ENCODE data around the gene SLC24A3.

SLC24A3 gene

DNA sequence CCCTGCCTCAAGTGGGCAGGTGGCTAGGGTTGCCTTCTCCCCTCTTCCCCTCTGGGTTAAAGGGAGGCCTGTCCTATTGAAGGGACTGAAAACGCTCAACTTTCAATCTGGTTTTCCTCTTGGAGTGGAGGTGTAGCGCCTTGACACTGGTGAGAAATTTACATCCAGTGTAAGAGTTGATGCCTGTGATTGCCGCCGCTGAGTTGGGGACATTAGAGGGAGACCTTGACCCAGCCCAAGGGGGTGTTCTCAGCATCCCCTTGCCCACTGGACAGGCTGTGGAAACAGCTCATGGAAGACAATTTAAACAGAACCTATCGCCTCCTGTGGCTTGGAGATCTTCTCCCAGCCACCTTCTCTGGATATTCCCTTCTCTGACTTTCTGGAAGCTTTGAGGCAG is 61.6 kb downstream of the SLC24A3 start:
- DNase-seq = no peak

DNA sequence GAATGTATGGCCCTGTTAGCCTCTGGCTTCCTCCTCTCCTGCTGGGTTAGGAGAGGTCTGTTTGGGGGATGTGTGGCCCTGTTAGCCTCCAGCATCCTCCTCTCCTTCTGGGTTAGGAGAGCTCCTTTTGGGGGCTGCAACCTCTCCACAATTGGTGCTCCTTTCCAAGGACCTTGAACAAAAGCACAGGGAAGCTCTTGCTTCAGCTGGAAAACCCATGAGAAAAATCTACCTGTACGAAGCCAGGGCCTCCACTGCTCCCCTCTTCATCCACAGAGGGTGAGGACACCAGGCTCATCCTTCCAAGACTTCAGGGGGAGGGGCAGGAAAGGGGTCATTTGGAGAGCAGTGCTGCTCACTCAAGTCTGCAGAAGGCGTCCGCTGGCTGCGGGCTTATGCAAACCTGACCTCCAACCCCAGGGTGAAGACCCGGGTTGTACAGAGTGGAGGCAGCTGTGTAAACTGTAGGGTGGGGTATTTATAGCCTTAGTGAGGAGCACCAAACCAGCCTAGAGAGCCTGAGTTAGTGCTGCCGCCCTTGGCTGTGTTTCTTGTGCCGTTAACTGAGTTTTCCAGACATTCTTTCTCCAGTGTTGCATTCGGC is 62.1 kb downstream of the SLC24A3 start:
- no peak for DNase-seq

DNA sequence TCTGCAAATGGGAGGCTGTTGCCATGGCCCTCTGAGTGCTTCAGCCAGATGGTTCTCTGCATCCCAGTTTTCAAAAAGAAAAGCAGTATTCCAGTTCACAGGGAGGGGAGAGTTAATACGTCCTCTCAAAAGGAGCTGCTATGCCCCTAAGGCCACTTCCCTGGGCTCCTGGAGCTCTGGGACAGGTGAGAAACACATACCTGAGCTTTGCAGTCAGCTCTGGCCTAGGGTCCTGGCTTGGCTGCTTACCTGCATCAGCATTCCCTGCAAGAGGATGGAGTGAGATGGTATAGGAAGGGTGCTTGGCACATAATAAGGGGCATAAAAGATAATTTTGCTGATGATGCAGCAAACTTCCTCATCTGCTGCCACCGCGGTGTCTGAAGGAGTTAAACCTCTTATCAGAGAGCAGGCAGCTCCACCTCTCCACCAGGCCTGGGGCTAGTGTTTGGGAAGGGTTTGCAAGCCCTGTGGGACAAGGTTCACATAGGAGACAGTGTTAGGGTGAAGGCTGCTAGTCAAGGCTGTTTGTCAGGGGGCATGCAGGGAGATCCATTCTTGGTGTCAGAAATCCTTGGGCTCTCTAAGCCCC is 62.7 kb downstream of the SLC24A3 start:
- DNase-seq = no peak

DNA sequence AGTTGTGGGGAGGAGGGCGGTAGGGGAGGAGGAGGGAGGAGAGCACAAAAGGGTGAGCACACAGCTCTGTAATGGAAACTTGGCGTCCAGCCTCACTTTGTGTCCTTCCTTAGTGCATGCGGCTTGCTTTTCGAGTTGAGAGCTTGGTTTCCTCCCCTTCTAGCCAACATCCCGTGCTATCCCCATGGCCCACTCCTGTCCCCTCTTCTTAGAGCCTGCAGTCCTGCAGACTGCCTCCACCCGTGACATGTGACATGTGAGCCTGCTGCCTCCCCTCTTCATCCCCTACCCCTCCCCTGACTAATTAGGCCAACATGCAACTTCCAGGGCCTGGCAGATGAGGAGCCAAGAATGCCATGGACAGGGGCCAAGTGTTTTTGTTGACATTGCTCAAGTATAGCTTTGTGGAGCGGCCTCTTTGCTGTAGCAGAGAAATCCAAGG is 63.2 kb downstream of the SLC24A3 start:
- no peak for DNase-seq

DNA sequence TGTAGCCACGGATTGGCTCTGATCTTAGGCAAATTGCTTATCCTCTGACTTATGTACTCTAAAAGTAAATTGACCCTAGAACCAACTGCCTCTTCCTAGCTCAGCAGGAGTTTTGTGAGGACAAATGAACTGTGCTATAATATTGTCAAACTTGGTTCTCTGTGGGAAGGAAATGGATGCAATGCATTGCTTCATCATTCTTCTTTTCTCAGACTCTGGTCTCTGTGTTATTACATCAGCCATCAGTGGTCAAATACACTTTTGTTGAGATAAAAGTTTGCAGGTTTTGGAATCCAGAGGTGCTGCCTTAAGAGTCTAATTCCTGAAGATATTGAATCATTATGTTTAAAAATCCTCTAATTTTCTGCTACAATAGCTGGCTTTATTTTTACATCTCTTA is 64.9 kb downstream of the SLC24A3 start:
- no peak for DNase-seq

DNA sequence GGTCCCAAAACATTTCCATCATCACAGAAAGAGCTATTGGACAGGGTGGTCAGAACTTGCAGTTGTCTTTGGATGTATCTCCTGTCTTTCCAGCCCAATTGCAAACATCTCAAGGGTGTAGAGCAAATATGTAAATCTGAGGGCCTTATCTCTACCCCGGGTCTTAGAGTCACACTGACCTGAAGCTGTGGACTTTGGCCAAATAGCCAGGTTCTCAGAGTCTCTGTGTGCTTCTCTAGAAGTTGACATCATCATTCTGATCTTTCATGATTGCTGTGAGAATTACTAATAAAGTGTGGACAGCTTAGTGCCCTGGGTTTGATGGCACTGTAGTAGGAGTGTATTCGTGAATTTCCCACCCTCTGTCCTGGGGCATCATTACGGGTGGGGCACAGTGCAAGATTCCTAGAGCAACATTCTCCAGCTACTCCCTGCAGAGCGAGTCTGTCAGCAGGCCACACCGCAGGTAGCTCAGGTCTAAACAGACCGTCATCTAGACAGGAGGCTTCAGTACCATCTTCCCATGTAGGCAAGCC is 71.1 kb downstream of the SLC24A3 start:
- no peak for DNase-seq

DNA sequence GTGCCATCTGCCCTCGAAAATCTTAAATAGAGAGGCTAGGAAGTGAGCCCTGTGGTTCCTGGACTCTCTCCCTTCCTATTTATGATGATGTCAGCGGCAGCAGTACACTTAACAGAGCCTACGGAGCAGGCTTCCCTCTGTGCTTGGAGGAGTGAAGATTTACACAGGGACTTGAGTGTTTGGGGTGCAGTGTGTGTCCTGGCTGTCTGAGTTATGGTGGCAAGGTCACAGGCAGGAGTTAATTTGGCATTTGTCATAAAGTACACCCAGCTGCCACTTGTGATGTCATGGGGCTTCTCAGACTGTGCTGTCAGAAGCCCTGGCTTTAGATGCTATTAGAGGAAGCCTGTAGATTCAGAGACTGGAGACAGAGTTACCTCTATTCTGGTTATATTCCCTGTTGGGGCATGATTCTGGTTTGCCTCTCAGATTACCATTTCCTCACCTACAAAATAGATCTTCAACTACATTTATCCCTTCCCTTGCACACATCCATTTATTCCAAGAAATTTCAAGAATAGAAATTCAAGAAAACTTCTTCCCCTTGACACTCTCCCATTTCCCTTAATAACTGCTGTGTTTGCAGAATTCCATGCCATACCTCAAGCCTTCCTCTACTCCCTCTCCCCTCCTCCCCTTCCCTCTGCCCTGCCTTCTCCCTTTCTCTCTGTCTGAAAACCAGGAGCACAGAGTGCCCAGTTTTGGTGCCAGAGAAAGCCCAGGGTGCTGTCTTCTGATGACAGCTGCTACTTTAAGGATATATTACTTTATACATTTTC is 72.1 kb downstream of the SLC24A3 start:
- DNase-seq = no peak

DNA sequence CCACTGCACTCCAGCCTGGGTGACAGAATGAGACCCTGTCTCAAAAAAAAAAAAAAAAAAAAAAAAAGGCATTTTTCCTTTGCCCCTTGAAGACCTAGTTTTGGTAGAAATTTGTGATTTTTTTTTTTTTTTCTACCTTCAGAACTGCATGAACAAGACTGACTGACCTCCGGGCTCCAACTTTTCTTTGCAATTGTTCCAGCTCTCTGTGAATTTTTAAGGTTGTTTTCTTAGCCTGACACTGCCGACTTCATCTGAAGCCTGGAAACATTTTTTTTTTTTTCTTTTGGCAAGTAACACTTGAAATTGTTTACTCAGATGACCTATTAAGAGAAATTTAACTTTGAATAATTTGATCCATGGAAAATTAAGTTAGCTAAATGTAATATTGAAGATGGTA is 73.0 kb downstream of the SLC24A3 start:
- DNase-seq = no peak

DNA sequence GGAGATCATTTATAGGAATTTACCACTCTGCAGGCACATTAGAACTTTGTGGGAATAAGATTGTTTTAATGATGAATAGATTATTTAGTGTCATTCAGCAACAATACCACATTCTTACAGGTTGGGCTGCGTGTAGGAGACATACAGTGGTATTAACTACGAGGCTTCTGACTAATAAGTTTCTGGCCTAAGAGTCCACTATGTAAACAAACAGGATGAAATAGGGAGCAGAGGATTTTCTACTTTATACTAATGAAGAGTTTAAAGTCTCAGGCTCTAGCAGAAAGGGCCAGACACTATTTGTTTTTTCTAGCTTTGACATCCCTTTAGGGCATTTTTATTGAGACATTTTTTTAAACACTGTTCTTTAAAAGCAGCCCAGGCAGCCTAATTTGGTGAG is 75.6 kb downstream of the SLC24A3 start:
- DNase-seq = no peak

DNA sequence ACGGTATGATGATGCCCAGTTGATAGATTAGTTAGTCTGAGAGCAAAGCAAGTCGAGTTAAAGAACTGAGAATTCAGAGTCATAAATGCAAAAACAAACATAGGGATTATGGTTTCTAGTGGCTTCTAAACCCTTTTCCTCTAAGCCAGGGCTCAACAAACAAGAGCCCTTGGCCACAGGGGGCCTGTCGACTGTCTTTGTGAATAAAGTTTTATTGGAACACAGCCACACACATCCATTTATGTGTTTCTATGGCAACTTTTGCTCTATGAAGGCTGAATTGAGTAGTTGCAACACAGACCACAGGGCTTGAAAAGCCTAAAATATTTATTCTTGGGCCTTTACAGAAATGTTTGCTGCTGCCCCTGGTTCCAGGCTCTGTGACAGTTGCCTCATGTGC is 76.2 kb downstream of the SLC24A3 start:
- DNase-seq = no peak

DNA sequence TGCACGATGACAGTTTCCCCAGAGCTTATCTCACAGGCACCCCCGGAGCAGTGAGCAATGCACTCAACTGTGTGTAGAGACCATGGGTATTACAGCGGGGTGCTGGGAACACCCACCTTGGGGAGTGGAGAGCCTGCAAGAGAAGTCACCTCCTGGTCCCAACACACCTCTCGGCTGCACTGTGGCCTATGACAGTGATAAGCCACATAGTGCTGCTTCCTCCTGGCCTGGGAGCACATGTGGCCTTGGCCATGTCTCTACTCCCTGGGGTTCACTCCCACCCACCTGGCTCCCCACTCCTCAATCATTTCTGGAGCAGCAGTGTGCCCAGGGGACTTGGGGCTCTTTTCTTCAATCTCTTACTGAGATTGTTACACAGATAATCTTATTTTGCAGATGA is 77.0 kb downstream of the SLC24A3 start:
- no peak for DNase-seq

DNA sequence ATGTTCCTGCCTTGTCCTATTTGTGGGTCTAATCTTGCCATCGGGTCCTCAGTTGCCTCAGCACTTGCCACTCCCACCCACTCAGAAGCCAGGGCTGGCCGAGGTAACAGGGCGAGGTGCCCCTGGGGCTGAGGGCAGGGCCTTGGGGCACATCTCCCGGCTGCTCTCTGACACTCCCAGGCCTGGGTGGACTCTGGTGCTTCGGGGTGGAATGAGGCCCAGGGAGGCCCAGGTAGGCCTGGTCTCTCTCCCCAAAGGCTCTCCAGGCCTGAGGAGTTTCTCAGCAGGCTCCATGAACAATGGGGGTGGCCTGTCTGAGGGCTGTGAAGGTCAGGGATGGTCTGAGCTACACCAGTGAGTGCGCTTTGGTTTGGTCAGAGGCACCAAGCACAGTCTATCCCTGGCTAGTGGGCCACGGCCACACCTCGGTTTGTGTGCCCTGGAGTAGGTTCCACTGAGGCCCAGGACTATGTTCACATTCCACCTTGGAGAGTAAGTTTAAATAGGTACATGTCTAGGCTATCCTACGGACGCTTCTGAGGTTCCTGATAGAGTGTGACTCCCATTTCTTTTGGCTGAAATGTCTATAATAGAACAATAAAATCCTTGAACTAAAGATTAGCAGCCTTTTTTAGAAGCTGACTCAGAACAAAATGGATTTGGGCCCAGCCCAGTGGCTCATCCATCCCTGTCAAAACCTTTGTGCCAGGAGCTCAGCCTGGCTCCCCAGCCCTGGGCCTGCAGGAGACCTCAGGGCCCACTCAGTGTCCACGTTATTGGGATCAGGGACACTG is 78.8 kb downstream of the SLC24A3 start:
- no peak for DNase-seq

DNA sequence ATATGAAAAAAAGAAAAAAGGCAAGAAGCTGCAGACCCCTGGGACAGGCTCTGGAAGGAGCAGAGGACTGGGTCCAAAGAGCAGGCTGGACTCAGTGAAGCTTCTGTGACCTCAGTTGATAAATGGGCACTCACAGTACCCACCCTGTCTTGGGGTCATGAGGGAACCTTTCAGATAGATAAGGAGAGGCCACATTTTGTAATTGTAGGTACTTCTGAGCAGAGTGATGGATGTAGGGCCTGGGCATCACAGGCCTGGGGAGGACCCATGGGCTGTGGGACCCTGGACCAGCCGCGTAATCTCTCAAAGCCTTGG is 79.3 kb downstream of the SLC24A3 start:
- DNase-seq = no peak

DNA sequence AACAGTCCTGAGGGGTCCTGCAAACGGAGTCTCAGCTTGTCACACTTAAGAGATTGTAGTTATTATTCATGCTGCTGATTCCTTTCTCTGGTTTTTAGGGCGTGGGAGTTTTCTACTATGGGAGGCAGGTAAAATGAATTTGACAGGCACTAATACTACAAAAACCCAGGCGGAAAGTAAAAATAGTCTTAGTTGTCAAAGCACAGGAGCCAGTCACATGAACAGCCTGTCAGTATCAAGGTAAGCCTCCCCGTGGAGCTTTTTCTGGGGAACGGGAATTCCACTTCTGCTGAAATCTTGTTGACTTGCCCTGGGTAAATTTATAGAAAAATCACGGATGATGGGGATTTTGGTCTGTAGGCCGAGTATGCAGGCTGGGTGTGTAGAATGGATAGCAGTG is 79.8 kb downstream of the SLC24A3 start:
- no peak for DNase-seq

DNA sequence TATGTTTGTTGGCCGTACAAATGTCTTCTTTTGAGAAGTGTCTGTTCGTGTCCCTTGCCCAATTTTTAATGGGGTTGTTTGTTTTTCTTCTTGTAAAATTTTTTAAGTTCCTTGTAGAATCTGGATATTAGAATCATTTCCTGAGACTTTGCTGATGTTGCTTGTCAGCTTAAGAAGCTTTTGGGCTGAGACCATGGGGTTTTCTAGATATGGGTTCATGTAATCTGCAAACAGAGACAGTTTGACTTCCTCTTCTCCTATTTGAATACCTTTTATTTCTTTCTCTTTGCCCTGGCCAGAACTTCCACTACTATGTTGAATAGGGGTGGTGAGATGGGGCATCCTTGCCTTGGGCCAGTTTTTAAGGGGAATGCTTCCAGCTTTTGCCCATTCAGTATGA is 82.6 kb downstream of the SLC24A3 start:
- no peak for DNase-seq

DNA sequence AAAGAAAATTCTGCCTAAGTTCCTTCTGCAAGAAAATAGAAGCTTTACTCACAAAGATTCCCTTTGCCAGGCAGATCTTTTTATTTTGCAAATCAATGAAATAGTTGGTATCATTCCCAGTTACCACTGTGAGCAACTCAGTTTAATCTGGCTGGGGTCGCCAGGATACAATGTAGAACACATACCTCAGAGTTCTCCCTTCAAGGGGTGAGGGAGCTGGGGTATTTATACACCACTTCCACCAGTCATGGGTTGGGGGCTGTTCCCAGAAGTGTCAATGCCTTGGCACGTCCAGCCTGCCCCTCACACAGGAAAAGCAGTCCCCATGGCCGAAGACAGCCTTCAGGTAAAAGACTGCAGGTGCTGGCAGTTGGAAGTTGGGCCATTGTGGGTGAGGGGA is 86.2 kb downstream of the SLC24A3 start:
- no peak for DNase-seq

DNA sequence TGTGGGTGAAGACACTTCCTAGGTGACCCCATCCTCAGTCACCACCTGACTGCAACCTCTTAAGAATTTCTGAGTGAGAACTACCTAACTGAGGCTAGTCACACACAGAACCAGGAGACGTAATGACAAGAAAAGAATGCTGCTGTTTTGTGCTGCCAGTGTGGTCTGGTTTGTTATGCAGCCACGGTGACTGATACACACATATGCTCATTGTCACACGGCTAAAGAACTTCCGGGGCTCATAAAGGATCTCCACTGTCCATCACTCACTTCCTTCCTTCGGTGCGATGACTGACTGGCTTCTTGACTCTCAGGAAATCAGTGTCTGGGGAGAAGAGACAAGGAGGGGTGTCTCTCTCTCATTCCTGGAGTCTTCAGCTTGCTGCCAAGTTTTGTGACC is 88.0 kb downstream of the SLC24A3 start:
- no peak for DNase-seq

DNA sequence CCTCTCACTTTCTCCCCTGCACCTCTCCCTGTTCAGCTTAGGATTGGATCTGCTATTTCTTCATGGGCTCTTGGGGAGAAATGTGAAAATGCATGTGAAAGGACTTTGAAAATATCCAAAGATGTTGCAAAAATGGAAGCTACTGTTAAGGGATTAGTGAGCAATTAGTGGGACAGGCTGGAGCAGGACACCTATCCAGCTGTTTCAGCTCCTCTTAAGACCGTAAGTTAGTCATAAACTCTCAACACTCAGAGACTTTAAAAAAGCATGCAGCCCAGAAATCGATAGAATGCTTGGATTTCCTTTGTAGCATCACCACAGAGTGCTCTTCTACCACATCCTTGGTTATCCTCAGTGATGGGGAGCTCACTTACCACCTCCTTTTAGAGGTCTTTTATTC is 88.7 kb downstream of the SLC24A3 start:
- DNase-seq = no peak

DNA sequence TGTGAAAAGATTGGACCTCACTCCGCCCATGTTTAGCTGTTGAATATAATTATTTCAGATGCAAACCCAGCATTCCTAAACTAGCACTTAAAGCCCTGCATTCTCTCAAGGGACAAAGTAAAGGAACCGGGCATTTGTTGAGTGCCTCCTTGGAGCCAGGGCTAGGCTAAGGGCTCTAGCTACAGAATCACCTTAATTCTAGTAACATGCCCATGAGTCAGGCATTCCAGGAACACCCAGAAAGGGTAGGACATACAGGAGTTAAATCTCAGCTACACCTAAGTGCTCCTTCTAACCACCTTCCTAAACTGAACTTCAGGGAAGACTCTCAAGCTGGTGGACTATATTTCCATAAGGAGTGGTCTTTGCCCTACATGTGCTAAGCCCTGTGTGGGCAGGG is 89.4 kb downstream of the SLC24A3 start:
- no peak for DNase-seq

DNA sequence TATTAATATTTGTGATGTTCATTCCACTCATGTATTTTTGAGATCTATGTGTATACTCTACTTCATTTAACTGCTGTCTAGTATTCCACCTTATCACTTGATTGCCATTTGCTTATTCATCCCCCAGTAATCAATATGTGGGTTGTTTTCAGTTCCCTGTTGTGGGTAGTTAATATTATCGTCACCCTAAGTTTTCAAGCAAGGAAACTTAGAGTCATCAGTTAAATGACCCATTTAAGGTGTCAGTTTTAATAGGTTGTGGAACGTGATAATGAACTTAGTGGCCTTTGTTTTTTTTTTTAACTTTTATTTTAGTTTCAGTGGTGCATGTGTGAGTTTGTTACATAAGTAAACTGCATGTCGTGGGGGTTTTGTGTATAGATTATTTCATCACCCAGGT is 90.3 kb downstream of the SLC24A3 start:
- DNase-seq = no peak

DNA sequence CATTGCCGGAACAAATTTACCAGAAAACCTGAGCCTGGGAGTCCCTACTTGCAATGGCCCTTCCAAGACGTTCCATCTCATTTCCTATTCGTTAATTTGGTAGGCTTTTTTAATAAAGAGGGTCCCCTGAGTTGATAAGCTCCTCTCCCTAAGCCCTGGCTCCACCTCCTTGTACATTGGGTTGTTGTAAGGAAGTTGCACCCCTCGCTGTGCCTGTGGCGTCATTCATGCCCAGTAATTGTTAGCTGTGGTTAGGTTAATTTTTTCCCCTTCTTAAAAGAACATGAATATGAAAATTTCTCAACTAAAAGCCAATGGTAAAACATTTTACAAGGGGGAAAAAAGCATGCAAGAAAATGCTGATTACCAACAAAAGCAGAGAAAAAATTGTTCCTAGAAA is 91.9 kb downstream of the SLC24A3 start:
- no peak for DNase-seq

DNA sequence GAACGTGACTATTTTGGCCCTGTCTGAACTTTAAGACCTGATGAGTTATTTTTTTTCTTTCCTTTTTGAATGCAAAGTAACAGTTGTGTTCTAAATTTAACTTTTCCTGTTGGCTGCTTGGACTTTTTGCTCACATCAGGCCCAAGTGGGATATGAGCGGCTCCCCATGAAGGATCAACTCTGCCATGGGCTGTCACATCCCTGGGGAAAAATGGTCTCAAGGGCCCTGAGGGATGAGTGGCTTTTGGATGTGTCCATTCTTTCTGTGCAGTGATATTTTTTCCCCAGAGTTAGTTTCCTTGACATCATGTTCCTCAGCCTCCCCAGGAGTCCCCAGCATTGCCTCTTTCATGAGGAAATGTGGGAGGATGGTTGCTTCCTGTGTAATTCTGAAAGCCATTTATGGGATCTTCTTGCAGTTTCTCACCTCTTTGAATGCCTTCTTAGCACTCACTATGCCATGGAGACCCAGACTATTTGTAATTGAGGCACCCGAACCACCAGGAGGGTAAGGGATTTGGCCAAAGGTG is 92.5 kb downstream of the SLC24A3 start:
- DNase-seq = no peak

DNA sequence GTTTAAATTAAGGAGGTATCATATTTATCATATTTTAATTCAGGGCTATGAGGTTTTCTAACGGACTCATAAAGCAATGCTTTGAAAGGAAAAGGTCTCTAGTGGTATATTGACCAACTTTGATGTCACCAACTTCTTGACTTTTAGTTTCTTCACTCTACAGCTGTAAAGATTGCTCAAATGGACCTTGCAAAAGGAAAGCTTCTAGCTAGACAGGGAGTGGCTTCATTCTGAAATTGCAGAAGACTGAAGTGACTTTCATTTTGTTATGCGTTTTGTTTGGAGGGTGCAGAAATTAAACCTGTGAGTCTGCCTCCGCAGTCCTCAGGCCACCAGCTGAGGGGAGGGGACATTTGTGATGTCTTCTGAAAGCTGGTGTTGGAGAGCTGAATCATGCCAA is 95.7 kb downstream of the SLC24A3 start:
- DNase-seq = no peak
